Chondrocyte (in vitro differentiated cells): Measurements from ENCODE around the gene STIM1. TPM values are rescaled to one million over a fixed set of nuclear protein-coding genes. Genes with fewer than 3 reads are reported as not detected.
A peak's percentile ranks its signal among the peaks of the same experiment; 100 is the strongest.

Source experiments
- DNase-seq: peaks from one replicate; pipeline ENCODE4 v3.0.0; 2021; ENCODE audit warnings: mixed read lengths, low spot score
- H3K27ac Mint-ChIP-seq: one replicate; pipeline ENCODE4 v1.8.0; 2021; ENCODE audit warnings: mild to moderate bottlenecking, moderate library complexity, mixed read lengths; ENCODE audit not compliant: unreplicated experiment
- H3K27me3 Mint-ChIP-seq: 2 replicates; pipeline ENCODE4 v1.8.0; 2021; ENCODE audit warnings: low read depth, mixed read lengths
- H3K36me3 Mint-ChIP-seq: 2 replicates; pipeline ENCODE4 v1.8.0; 2021; ENCODE audit warnings: low read depth, mixed read lengths
- H3K4me1 Mint-ChIP-seq: 2 replicates; pipeline ENCODE4 v1.8.0; 2021; ENCODE audit warnings: low read depth, mild to moderate bottlenecking, mixed read lengths
- H3K4me3 Mint-ChIP-seq: one replicate; pipeline ENCODE4 v1.8.0; 2021; ENCODE audit warnings: mild to moderate bottlenecking, moderate library complexity, mixed read lengths; ENCODE audit not compliant: unreplicated experiment
- H3K9me3 Mint-ChIP-seq: 2 replicates; pipeline ENCODE4 v1.8.0; 2021; ENCODE audit warnings: low read depth, mixed read lengths
- CTCF ChIP-seq: fragments of 200-600 bp; sonication (generic); IDR thresholded peaks from 2 replicates; pipeline ENCODE4 v1.5.0; 2021; ENCODE audit warnings: antibody characterized with exemption, mild to moderate bottlenecking, moderate library complexity
- total RNA-seq: library from RNA; stranded (reverse); gene quantifications from 3 replicates; pipeline ENCODE4 v1.2.1, GENCODE V29; 2021

Gene STIM1
- total RNA-seq, 1 donor from 2014 or later: 50.7 TPM

- no peak for DNase-seq
- peaks cover 2% of the 10 kb centered on the region for H3K36me3 Mint-ChIP-seq
Measured at GRCh38 chr11:3920148-3920852, 64.8 kb downstream of the STIM1 start.

GRCh38 chr11:3922056-3922455 lies 66.6 kb downstream of the STIM1 start:
- Mint-ChIP-seq H3K4me3 (no peak overlapping the region), H3K27me3 (no peaks in the 10 kb centered on the region), H3K36me3 (peaks cover 2% of the 10 kb centered on the region), H3K9me3 (peaks cover 6% of the 10 kb centered on the region), H3K27ac (no peak overlapping the region), H3K4me1 (peaks cover 23% of the 10 kb centered on the region)
- no peak for DNase-seq
- TF ChIP-seq CTCF: no peak

More at GRCh38 chr11:3920148-3920852, 64.8 kb downstream of the STIM1 start:
- peaks cover 18% of the 10 kb centered on the region for H3K4me1 Mint-ChIP-seq
- peak overlapping the region; percentile 22 for H3K27ac Mint-ChIP-seq
- H3K4me3 Mint-ChIP-seq: no peak overlapping the region
- H3K9me3 Mint-ChIP-seq: peaks cover 6% of the 10 kb centered on the region
- TF ChIP-seq CTCF: no peak
- no peaks in the 10 kb centered on the region for H3K27me3 Mint-ChIP-seq

GRCh38 chr11:3925513-3925912 lies 70.0 kb downstream of the STIM1 start:
- Mint-ChIP-seq H3K27ac (no peak overlapping the region), H3K4me1 (peaks cover 26% of the 10 kb centered on the region), H3K9me3 (peaks cover 6% of the 10 kb centered on the region), H3K4me3 (no peak overlapping the region), H3K27me3 (no peaks in the 10 kb centered on the region), H3K36me3 (peaks cover 2% of the 10 kb centered on the region)
- no peak for TF ChIP-seq CTCF
- no peak for DNase-seq

GRCh38 chr11:3926458-3927095 lies 71.1 kb downstream of the STIM1 start:
- H3K9me3 Mint-ChIP-seq: peaks cover 6% of the 10 kb centered on the region
- no peak overlapping the region for H3K4me3 Mint-ChIP-seq
- H3K27me3 Mint-ChIP-seq: no peaks in the 10 kb centered on the region
- H3K4me1 Mint-ChIP-seq: peaks cover 28% of the 10 kb centered on the region
- DNase-seq: no peak
- H3K36me3 Mint-ChIP-seq: peaks cover 2% of the 10 kb centered on the region
- no peak overlapping the region for H3K27ac Mint-ChIP-seq
- no peak for TF ChIP-seq CTCF

GRCh38 chr11:3927129-3927796 lies 71.8 kb downstream of the STIM1 start:
- H3K4me3 Mint-ChIP-seq: no peak overlapping the region

More at GRCh38 chr11:3927129-3927796, 71.8 kb downstream of the STIM1 start:
- DNase-seq: no peak
- no peaks in the 10 kb centered on the region for H3K27me3 Mint-ChIP-seq
- H3K27ac Mint-ChIP-seq: no peak overlapping the region
- H3K9me3 Mint-ChIP-seq: peaks cover 5% of the 10 kb centered on the region
- peaks cover 2% of the 10 kb centered on the region for H3K36me3 Mint-ChIP-seq
- peaks cover 28% of the 10 kb centered on the region for H3K4me1 Mint-ChIP-seq
- TF ChIP-seq CTCF: peak; percentile 36
